A549 (cell line): Measurements from ENCODE around the gene RAN. TPM values are rescaled to one million over a fixed set of nuclear protein-coding genes. Genes with fewer than 3 reads are reported as not detected.

Experiments used
- ATAC-seq, 2 experiments: fragments of 200-7000 bp in 1 of 2; fragments of >200 bp in 1 of 2; cut with Nextera tagmentation in 1 of 2; cut with Tn5 transposase in 1 of 2; 3 replicates each; pipeline versions ENCODE4 v1.8.0 to v1.9.1; 2018 to 2020; ENCODE audit warnings: mild to moderate bottlenecking in 1 of 2, moderate library complexity in 1 of 2
- CTCF ChIA-PET: fragments of 300-600 bp; sonication (Branson Sonifier 250); formaldehyde crosslinking; extraction: SDS; loops from one replicate; lab custom pipeline; 2021; ENCODE audit warnings: antibody characterized with exemption, inconsistent platforms; lab: Yijun Ruan, JAX
- POLR2A ChIA-PET: fragments of 350-600 bp; formaldehyde crosslinking; extraction: SDS; loops from one replicate; lab custom pipeline; 2021; ENCODE audit warnings: antibody characterized with exemption, inconsistent platforms; lab: Yijun Ruan, JAX
- DNase-seq, 2 experiments: peaks; one replicate each; pipeline versions ENCODE4 v3.0.0 to v3.0.0-alpha.2; 2011 to 2016; ENCODE audit warnings: low read depth in 1 of 2, low spot score in 1 of 2
- FAIRE-seq: peaks from 2 replicates; lab custom pipeline; 2011; peaks lifted over from hg19 to GRCh38; lab: Jason Lieb, UNC
- H3K27ac ChIP-seq, 2 experiments: fragments of >200 bp; sonication (Bioruptor Twin); formaldehyde crosslinking; 3 replicates each; pipeline ENCODE4 v1.5.1; 2016 to 2017
- H3K4me1 ChIP-seq: fragments of >200 bp; sonication (Bioruptor Twin); formaldehyde crosslinking; 3 replicates; pipeline ENCODE4 v1.6.1; 2016
- H3K4me2 ChIP-seq: fragments of >200 bp; sonication (Bioruptor Twin); formaldehyde crosslinking; 3 replicates; pipeline ENCODE4 v1.6.1; 2016
- H3K4me3 ChIP-seq: fragments of >200 bp; sonication (Bioruptor Twin); formaldehyde crosslinking; 3 replicates; pipeline ENCODE4 v1.5.1; 2016
- H3K9me3 ChIP-seq: fragments of >200 bp; sonication (Bioruptor Twin); formaldehyde crosslinking; 3 replicates; pipeline ENCODE4 v1.6.1; 2016
- CBX8 ChIP-seq: fragments of 200-600 bp; sonication (generic); IDR thresholded peaks from 2 replicates; pipeline ENCODE4 v1.6.1; 2016
- EHF ChIP-seq: fragments of 250-450 bp; sonication (Bioruptor Pico); IDR thresholded peaks from 2 replicates; pipeline ENCODE4 v1.5.0; 2020; ENCODE audit warnings: mild to moderate bottlenecking
- EHMT2 ChIP-seq: fragments of 200-600 bp; sonication (generic); IDR thresholded peaks from 2 replicates; pipeline ENCODE4 v1.6.1; 2016; ENCODE audit warnings: antibody characterized with exemption, low read depth, mild to moderate bottlenecking, moderate library complexity
- HOXA7 ChIP-seq: fragments of 250-450 bp; sonication (Bioruptor Pico); IDR thresholded peaks from 2 replicates; pipeline ENCODE4 v1.5.0; 2020; ENCODE audit warnings: mild to moderate bottlenecking, moderate library complexity
- KDM5A ChIP-seq: fragments of 200-600 bp; sonication (generic); IDR thresholded peaks from 2 replicates; pipeline ENCODE4 v1.6.1; 2016; ENCODE audit warnings: antibody characterized with exemption, mild to moderate bottlenecking
- MAZ ChIP-seq: fragments of 150-350 bp; IDR thresholded peaks from 2 replicates; pipeline ENCODE4 v1.6.1; 2014; ENCODE audit warnings: antibody characterized with exemption, low read depth, low read length, borderline replicate concordance
- MYC ChIP-seq: IDR thresholded peaks from 2 replicates; pipeline ENCODE4 v1.6.1; 2012; ENCODE audit warnings: mild to moderate bottlenecking, inconsistent platforms, low read length, improper control_type of control experiment, borderline replicate concordance
- NFE2L2 ChIP-seq: fragments of 150-350 bp; conservative IDR thresholded peaks from 2 replicates; pipeline ENCODE4 v1.6.1; 2014; ENCODE audit warnings: low read length
- NPAS2 ChIP-seq: fragments of 250-450 bp; sonication (Bioruptor Pico); IDR thresholded peaks from 2 replicates; pipeline ENCODE4 v1.8.0; 2022; ENCODE audit warnings: mild to moderate bottlenecking, moderate library complexity, borderline replicate concordance
- NR3C1 ChIP-seq: fragments of >200 bp; sonication (Bioruptor Twin); formaldehyde crosslinking; IDR thresholded peaks from 3 replicates; pipeline ENCODE4 v1.6.1; 2017
- SREBF2 ChIP-seq: fragments of 450-650 bp; IDR thresholded peaks from 2 replicates; pipeline ENCODE4 v1.6.1; 2014; ENCODE audit warnings: mild to moderate bottlenecking, moderate library complexity
- TFCP2L1 ChIP-seq: fragments of 250-450 bp; sonication (Bioruptor Pico); IDR thresholded peaks from 2 replicates; pipeline ENCODE4 v1.5.0; 2021; ENCODE audit warnings: mild to moderate bottlenecking
- TP53 ChIP-seq: fragments of 250-450 bp; sonication (Bioruptor Pico); IDR thresholded peaks from 2 replicates; pipeline ENCODE4 v1.5.0; 2021; ENCODE audit warnings: mild to moderate bottlenecking, moderate library complexity
- ZC3H11A ChIP-seq: fragments of 450-650 bp; IDR thresholded peaks from 2 replicates; pipeline ENCODE4 v1.6.1; 2014; ENCODE audit warnings: antibody characterized with exemption, mild to moderate bottlenecking
- ZFP36 ChIP-seq: fragments of 450-650 bp; IDR thresholded peaks from 2 replicates; pipeline ENCODE4 v1.6.1; 2014; ENCODE audit warnings: borderline replicate concordance; ENCODE audit not compliant: partially characterized antibody
- ZNF302 ChIP-seq: fragments of 250-450 bp; sonication (Bioruptor Pico); IDR thresholded peaks from 2 replicates; pipeline ENCODE4 v1.9.0; 2021; ENCODE audit warnings: inconsistent platforms, mild to moderate bottlenecking, moderate library complexity
- WGBS: methylation state at CpG from one replicate; pipeline ENCODE4 v1.1.6; 2017; ENCODE audit errors: missing lambda C conversion rate; 5-methylcytosine and 5-hydroxymethylcytosine counted together
- polyA plus RNA-seq, 4 experiments: library from polyadenylated mRNA; depleted of rRNA in 3 of 4; stranded (reverse); fragments of >200 nt; fragmentation: RNase III in 1 of 4; extraction: RNeasy Plus Mini Kit Qiagen cat#74134 plus additional on column Dnase treatment in 1 of 4; gene quantifications; 2 replicates in 3 of 4; 3 replicates in 1 of 4; pipeline ENCODE4 v1.2.3, GENCODE V29; 2011 to 2017
- TF ChIP-seq, protein P1 (sequence below): IDR thresholded peaks from 2 replicates; pipeline ENCODE4 v1.6.1; 2012
- TF ChIP-seq, protein P2 (sequence below): fragments of 200-600 bp; sonication (generic); IDR thresholded peaks from 2 replicates; pipeline ENCODE4 v1.6.1; 2016; ENCODE audit warnings: antibody characterized with exemption, mild to moderate bottlenecking, moderate library complexity

RAN gene
- polyA plus RNA-seq, 2 of the 4 experiments (the other 2 are of a cell fraction): 1,941 to 3,303 TPM

DNA sequence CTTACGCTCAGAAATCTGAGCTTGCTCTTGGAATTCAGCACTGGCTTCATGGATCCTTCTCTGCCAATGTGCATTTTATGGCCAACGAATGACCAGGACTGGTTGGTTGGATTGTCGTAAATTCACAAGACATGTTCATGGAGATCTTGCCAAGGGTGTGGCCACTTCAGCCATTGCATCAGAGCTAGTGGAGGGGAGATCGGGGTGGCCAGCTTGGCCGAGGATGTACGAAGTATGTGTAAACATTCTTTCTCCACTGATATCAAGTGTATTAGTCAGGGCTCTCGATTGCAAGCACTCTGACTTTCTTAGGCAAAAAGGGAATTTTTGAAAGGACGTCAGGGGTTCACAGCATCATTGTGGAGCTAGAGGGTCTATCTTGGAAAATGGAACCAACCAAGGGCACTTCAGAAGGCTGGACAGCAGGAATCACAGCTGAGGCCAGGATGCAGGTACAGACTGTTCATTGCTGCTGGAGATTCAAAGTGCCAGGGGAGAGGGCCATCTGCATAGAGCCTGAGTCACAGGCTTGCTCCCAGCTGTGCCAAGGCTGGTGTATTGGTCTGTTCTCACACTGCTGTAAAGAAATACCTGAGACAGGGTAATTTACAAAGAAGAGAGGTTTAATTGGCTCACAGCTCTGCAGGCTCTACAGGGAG lies 49.0 kb downstream of the RAN start:
- CTCF ChIA-PET: interaction anchor here (0.7 to 1.6 kb wide), 5 partner anchors 12 to 1224 kb away, joined by 3 to 5 read pairs (median 4); no protein-coding TSS in a partner anchor

GRCh38 chr12:130922511-130922953 lies 50.7 kb downstream of the RAN start:
- no peak for TF ChIP-seq EHMT2
- no peak for TF ChIP-seq NR3C1
- TF ChIP-seq TP53: no peak
- no peak for TF ChIP-seq CBX8
- no peak for FAIRE-seq
- no peak overlapping the region for H3K27ac ChIP-seq
- no peak for ATAC-seq
- no peak overlapping the region for H3K4me3 ChIP-seq
- H3K4me2 ChIP-seq: no peak overlapping the region
- peaks cover 5% of the 10 kb centered on the region; the same call in 1 of the 3 replicates for H3K9me3 ChIP-seq
- WGBS: 19% methylated on average over 4 of the region's 4 CpGs
- ChIA-PET POLR2A (interaction anchor here (0.5 kb wide), 1 partner anchor 903 kb away, joined by 7 read pairs; no protein-coding TSS in a partner anchor), CTCF (interaction anchor here (1.3 to 1.4 kb wide), 2 partner anchors 16 to 210 kb away, joined by 3 read pairs; no protein-coding TSS in a partner anchor)
- DNase-seq: no peak
- H3K4me1 ChIP-seq: peaks cover 11% of the 10 kb centered on the region; the same call in 1 of the 3 replicates

More for the DNA sequence above, 49.0 kb downstream of the RAN start:
- DNase-seq (peak in 1 of 2 experiments; percentile 51), ATAC-seq (peak; percentile 21 to 25; a peak in 2 of 6 replicates), FAIRE-seq (no peak)
- Histone ChIP-seq H3K4me2 (peak overlapping the region; percentile 39; the same call in 2 of the 3 replicates), H3K4me3 (no peak overlapping the region), H3K9me3 (peaks cover 5% of the 10 kb centered on the region; the same call in 1 of the 3 replicates), H3K4me1 (peaks cover 12% of the 10 kb centered on the region; the same call in 1 of the 3 replicates), H3K27ac (no peak overlapping the region; a peak in 1 of 6 replicates)
- TF ChIP-seq TFCP2L1 (CRISPR knock-in tag) (no peak), EHF (CRISPR knock-in tag) (no peak), ZC3H11A (no peak), ZFP36 (no peak), MYC (no peak), ZNF302 (CRISPR knock-in tag) (no peak), NPAS2 (CRISPR knock-in tag) (no peak), NR3C1 (no peak), HOXA7 (no peak), MAZ (no peak), SREBF2 (no peak), KDM5A (no peak), NFE2L2 (no peak)
- TF ChIP-seq, protein P1, sequence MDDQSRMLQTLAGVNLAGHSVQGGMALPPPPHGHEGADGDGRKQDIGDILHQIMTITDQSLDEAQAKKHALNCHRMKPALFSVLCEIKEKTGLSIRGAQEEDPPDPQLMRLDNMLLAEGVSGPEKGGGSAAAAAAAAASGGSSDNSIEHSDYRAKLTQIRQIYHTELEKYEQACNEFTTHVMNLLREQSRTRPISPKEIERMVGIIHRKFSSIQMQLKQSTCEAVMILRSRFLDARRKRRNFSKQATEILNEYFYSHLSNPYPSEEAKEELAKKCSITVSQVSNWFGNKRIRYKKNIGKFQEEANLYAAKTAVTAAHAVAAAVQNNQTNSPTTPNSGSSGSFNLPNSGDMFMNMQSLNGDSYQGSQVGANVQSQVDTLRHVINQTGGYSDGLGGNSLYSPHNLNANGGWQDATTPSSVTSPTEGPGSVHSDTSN: no peak
- TF ChIP-seq, protein P2, sequence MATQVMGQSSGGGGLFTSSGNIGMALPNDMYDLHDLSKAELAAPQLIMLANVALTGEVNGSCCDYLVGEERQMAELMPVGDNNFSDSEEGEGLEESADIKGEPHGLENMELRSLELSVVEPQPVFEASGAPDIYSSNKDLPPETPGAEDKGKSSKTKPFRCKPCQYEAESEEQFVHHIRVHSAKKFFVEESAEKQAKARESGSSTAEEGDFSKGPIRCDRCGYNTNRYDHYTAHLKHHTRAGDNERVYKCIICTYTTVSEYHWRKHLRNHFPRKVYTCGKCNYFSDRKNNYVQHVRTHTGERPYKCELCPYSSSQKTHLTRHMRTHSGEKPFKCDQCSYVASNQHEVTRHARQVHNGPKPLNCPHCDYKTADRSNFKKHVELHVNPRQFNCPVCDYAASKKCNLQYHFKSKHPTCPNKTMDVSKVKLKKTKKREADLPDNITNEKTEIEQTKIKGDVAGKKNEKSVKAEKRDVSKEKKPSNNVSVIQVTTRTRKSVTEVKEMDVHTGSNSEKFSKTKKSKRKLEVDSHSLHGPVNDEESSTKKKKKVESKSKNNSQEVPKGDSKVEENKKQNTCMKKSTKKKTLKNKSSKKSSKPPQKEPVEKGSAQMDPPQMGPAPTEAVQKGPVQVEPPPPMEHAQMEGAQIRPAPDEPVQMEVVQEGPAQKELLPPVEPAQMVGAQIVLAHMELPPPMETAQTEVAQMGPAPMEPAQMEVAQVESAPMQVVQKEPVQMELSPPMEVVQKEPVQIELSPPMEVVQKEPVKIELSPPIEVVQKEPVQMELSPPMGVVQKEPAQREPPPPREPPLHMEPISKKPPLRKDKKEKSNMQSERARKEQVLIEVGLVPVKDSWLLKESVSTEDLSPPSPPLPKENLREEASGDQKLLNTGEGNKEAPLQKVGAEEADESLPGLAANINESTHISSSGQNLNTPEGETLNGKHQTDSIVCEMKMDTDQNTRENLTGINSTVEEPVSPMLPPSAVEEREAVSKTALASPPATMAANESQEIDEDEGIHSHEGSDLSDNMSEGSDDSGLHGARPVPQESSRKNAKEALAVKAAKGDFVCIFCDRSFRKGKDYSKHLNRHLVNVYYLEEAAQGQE: no peak
- WGBS: 17% methylated on average over 8 of the region's 8 CpGs
- POLR2A ChIA-PET: no interaction called here
